Mucosa of descending colon (tissue), 3 donors: Measurements from ENCODE around the gene GPR17. TPM values are rescaled to one million over a fixed set of nuclear protein-coding genes. Genes with fewer than 3 reads are reported as not detected.

ENCODE experiments used
- ATAC-seq: fragments of 200-7000 bp; cut with Tn5 transposase; one replicate; pipeline ENCODE4 v1.9.1; 2020; ENCODE audit warnings: mild to moderate bottlenecking, moderate library complexity
- DNase-seq, 3 donors: peaks; one replicate each; pipeline ENCODE4 v3.0.0-alpha.2; 2020
- H3K36me3 ChIP-seq: fragments of 200-600 bp; one replicate; pipeline ENCODE4 v1.8.0; 2021; ENCODE audit warnings: low read depth, mild to moderate bottlenecking
- H3K4me1 ChIP-seq: fragments of 200-600 bp; one replicate; pipeline ENCODE4 v1.8.0; 2021; ENCODE audit warnings: low read depth, mild to moderate bottlenecking
- H3K4me3 ChIP-seq: fragments of 200-600 bp; one replicate; pipeline ENCODE4 v1.8.0; 2021; ENCODE audit warnings: mild to moderate bottlenecking
- H3K9me3 ChIP-seq: fragments of 200-600 bp; one replicate; pipeline ENCODE4 v1.8.0; 2021; ENCODE audit warnings: mild to moderate bottlenecking
- intact Hi-C, 2 donors: fragments of 100-400 bp; cut with DNase I in 1 of 2; cut with micrococcal nuclease in 1 of 2; formaldehyde crosslinking; loops; one replicate each; pipeline versions ENCODE4 v1.11.0 to v1.11.1; 2022; cut with DNase I, micrococcal nuclease
- total RNA-seq, 3 donors: library from RNA; stranded (reverse); fragmentation: NEBNext Ultra II Directional in 2 of 3; extraction: Animal tissue kit (Norgen Biotek cat#: 25700) in 2 of 3; gene quantifications; one replicate each; pipeline versions ENCODE4 v1.2.1 to v1.2.4, GENCODE V29; 2021 to 2023
- TF ChIP-seq, protein P1 (sequence below): fragments of 200-600 bp; IDR thresholded peaks from one replicate; pipeline ENCODE4 v1.8.0; 2022; ENCODE audit warnings: antibody characterized with exemption, mild to moderate bottlenecking
- donor health status: DM: no; HTN: no; CAD: no; lungs with moderate emphysema.
- donor health status: DM: no; HTN: no; CAD: no.
- donor health status: DM: no; HTN: yes; CAD: no.

The GPR17 gene
- total RNA-seq, 3 donors from 2014 or later: 0.51 TPM; not detected in 2

DNA sequence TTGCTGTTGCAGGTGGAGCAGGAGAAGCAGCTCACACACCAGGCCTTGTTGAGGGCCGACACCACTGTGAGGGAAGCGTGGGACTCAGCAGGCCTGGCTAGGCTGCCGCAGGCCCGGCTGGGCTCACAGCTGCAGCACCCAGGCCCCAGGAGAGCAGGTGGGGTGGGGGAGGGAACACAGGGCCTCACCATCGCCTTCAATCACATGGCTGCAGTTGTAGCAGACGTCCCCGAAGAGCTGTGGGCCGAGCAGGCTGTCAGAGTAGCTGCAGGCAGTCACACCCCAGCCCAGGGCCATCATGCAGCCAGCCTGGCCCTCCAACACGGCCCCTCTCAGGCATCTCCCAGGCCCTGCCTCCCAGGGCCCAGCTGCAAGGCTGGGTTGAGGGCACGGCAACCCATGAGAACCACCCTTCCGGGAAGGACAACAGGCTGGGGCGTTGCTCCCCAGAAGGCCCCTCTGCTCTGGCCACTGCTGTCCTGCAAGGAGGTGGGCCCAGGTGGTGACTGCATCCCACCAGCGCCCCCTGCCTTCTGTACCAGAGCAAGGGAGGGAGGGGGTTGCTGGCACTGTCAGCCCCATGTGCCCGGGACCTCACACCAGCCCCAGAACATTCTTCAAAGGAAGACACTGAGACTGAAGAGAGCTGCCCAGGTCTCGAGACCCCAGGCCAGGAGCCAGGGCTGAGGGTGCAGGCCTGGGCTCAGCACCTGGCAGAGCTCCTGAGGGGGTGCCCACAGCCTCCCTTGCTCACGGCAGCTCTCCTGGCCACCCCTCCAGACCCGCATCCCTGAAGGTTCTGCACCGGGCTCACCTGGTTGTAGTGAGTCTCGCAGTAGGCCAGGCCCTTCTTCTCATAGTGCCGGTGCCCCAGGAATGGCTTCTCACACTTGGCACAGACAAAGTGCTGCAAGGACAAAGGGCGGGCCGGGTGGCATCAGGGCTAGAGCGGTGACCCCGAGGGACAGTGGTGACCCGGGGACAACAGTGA lies 5.6 kb upstream of the GPR17 start:
- peak in 1 of 3 donors; percentile 65 for DNase-seq
- intact Hi-C loops: loop anchor here in 1 of 2 donors (10.0 kb wide), 1 partner anchor 54 kb away; no protein-coding TSS in a partner anchor
- no peak overlapping the region for H3K4me3 ChIP-seq
- H3K9me3 ChIP-seq: no peaks in the 10 kb centered on the region
- H3K36me3 ChIP-seq: no peaks in the 10 kb centered on the region
- H3K4me1 ChIP-seq: peaks cover 4% of the 10 kb centered on the region
- peak; percentile 35 for ATAC-seq
- TF ChIP-seq, protein P1, sequence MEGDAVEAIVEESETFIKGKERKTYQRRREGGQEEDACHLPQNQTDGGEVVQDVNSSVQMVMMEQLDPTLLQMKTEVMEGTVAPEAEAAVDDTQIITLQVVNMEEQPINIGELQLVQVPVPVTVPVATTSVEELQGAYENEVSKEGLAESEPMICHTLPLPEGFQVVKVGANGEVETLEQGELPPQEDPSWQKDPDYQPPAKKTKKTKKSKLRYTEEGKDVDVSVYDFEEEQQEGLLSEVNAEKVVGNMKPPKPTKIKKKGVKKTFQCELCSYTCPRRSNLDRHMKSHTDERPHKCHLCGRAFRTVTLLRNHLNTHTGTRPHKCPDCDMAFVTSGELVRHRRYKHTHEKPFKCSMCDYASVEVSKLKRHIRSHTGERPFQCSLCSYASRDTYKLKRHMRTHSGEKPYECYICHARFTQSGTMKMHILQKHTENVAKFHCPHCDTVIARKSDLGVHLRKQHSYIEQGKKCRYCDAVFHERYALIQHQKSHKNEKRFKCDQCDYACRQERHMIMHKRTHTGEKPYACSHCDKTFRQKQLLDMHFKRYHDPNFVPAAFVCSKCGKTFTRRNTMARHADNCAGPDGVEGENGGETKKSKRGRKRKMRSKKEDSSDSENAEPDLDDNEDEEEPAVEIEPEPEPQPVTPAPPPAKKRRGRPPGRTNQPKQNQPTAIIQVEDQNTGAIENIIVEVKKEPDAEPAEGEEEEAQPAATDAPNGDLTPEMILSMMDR: no peak

DNA sequence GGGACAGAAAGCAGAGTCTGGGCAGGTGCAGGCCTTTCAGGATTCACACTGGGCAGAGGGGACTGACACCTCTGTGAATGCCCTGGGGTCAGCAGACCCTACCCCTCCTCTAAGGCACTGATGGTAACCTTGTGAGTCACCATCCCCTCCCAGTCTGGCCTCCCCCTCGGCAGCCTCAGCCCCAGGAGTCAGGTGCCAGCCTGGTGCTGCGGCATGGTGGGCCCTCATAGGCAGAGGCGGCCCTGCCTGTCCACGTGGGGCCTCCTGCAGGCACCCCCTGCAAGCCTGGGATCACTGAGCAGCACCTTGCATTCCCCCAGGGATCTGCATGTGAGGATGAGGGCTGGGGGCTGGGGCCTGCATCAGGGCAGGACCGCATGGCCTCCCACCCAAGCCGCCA lies 4.8 kb upstream of the GPR17 start:
- no peaks in the 10 kb centered on the region for H3K9me3 ChIP-seq
- DNase-seq: no peak
- intact Hi-C loops: loop anchor here in 1 of 2 donors (10.0 kb wide), 1 partner anchor 54 kb away; no protein-coding TSS in a partner anchor
- TF ChIP-seq, protein P1: no peak
- H3K36me3 ChIP-seq: no peaks in the 10 kb centered on the region
- peaks cover 4% of the 10 kb centered on the region for H3K4me1 ChIP-seq
- ATAC-seq: no peak
- no peak overlapping the region for H3K4me3 ChIP-seq

DNA sequence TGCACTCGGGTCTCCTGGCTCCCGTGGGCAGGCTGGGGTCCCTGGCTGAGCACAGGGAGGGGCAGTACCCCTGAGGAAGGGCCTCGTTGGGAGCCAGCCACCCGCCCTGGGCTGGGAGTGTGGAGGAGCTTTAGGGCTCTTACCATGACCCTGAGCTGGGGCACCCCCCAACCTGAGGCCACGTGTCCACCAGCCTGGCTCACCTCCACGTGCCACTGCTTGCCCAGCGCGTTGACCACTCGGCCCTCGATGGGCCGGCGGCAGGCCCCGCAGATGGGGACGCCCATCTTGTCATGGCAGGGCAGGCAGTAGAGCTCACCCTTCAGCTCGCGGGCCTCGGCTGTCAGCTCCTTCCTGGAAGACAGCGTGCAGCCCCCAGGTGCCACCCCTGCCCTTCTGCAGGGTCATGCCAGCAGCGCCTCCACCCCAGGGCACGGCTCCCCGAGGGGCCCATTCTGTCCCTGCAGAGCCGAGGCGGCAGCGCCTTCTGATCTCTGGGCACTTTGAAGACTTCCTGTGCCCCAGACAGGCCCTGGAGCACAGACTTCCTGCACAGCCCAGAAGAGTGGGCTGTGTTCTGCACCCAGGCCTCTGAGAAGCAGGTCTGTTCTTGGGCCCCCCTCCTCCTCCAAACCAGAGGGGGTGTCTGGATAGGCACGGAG lies 4.0 kb upstream of the GPR17 start:
- ATAC-seq: peak; percentile 11
- intact Hi-C loops: loop anchor here in 1 of 2 donors (10.0 kb wide), 1 partner anchor 53 kb away; no protein-coding TSS in a partner anchor
- peak in 1 of 3 donors; percentile 55 for DNase-seq
- Histone ChIP-seq H3K4me3 (no peak overlapping the region), H3K9me3 (no peaks in the 10 kb centered on the region), H3K4me1 (no peaks in the 10 kb centered on the region), H3K36me3 (no peaks in the 10 kb centered on the region)
- TF ChIP-seq, protein P1: no peak

DNA sequence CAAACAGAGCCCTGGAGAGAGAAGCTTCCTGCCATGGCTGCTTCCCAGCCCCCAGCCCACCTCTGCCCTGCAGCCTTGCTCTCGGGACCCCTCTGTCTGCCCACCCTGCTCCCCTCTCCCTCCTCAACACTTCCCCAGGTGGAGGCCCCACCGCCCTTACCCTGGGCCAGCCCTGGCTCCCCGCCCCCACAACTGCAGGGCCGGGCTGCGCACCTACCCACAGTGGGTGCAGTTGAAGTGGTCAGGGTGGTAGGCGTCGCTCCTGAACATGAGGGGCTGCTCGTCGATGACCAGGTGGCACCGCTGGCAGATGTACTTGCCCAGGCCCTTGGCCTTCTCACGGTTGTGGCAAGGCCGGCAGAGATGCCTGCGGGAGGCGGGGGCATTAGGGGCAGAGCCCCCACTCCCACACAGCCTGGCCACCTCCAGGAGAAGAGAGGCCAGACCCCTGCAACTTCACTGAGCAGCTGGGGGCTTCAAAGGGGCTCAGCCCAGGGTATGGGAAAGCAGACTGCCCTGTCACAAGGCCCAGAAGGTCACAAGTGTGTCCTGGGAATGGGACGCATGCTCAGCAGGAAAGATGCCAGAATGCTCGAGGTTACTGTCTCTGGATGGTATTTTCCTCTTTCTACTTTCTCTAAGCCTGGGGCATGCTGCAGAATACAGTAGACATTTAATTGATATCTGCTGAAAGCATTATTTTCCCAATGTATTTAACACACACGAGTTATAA lies 3.1 kb upstream of the GPR17 start:
- H3K4me1 ChIP-seq: no peaks in the 10 kb centered on the region
- H3K9me3 ChIP-seq: no peaks in the 10 kb centered on the region
- no peaks in the 10 kb centered on the region for H3K36me3 ChIP-seq
- intact Hi-C loops: loop anchor here in 1 of 2 donors (10.0 kb wide), 1 partner anchor 52 kb away; no protein-coding TSS in a partner anchor
- TF ChIP-seq, protein P1: no peak
- no peak for ATAC-seq
- DNase-seq: peak in 1 of 3 donors; percentile 49
- no peak overlapping the region for H3K4me3 ChIP-seq
